ENCODE measurements around the gene APIP.

- no peak for TF ChIP-seq EZH2 (IDR thresholded peaks at IDR 0.05; ENCODE audit: low read length, missing control alignments)
- TF ChIP-seq, protein P1, sequence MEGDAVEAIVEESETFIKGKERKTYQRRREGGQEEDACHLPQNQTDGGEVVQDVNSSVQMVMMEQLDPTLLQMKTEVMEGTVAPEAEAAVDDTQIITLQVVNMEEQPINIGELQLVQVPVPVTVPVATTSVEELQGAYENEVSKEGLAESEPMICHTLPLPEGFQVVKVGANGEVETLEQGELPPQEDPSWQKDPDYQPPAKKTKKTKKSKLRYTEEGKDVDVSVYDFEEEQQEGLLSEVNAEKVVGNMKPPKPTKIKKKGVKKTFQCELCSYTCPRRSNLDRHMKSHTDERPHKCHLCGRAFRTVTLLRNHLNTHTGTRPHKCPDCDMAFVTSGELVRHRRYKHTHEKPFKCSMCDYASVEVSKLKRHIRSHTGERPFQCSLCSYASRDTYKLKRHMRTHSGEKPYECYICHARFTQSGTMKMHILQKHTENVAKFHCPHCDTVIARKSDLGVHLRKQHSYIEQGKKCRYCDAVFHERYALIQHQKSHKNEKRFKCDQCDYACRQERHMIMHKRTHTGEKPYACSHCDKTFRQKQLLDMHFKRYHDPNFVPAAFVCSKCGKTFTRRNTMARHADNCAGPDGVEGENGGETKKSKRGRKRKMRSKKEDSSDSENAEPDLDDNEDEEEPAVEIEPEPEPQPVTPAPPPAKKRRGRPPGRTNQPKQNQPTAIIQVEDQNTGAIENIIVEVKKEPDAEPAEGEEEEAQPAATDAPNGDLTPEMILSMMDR (conservative IDR thresholded peaks at IDR 0.05 in 1 of 2, IDR thresholded peaks at IDR 0.05 in 1 of 2; ENCODE audit: low read depth in 1 of 2, low read length in 2 of 2): no peak
Observed at GRCh38 chr11:34899633-34900016, 16.6 kb downstream of the APIP start.

All from fibroblast of lung (primary cell).